ENCODE measurements around the gene COL7A1.
A peak's percentile ranks its signal among the peaks of the same experiment; 100 is the strongest.

The COL7A1 gene

GRCh38 chr3:48562367-48563095 lies 32.6 kb downstream of the COL7A1 start:
- H3K9me3 ChIP-seq (ENCODE audit: insufficient read depth, low read length) = no peaks in the 10 kb centered on the region
- H3K4me3 ChIP-seq (ENCODE audit: insufficient read length, low read depth) = no peak overlapping the region
- H3K27me3 ChIP-seq (ENCODE audit: insufficient read depth, insufficient read length) = no peaks in the 10 kb centered on the region
- TF ChIP-seq SUZ12 (IDR thresholded peaks at IDR 0.05; ENCODE audit: extremely low read depth, insufficient read depth, insufficient read length) = no peak
- no peak for TF ChIP-seq YY1 (IDR thresholded peaks at IDR 0.05; ENCODE audit: insufficient read depth, insufficient read length)
- no peak for TF ChIP-seq ZNF274 (IDR thresholded peaks at IDR 0.05; ENCODE audit: low read depth, low read length)
- H3K9ac ChIP-seq (ENCODE audit: insufficient read length, low read depth) = peak overlapping the region; percentile 42
- peaks cover 56% of the 10 kb centered on the region for H3K36me3 ChIP-seq (ENCODE audit: insufficient read depth, insufficient read length, low read length)
- no peak for DNase-seq (ENCODE audit: low read depth, low spot score)
- peaks cover 40% of the 10 kb centered on the region for H3K4me1 ChIP-seq (ENCODE audit: insufficient read depth, insufficient read length)

- peaks cover 43% of the 10 kb centered on the region for H3K36me3 ChIP-seq (ENCODE audit: insufficient read depth, insufficient read length, low read length)
- DNase-seq (ENCODE audit: low read depth, low spot score) = no peak
- H3K9ac ChIP-seq (ENCODE audit: insufficient read length, low read depth) = peak overlapping the region; percentile 63
- no peak overlapping the region for H3K4me3 ChIP-seq (ENCODE audit: insufficient read length, low read depth)
- TF ChIP-seq ZNF274 (IDR thresholded peaks at IDR 0.05; ENCODE audit: low read depth, low read length) (no peak), SUZ12 (IDR thresholded peaks at IDR 0.05; ENCODE audit: extremely low read depth, insufficient read depth, insufficient read length) (no peak), YY1 (IDR thresholded peaks at IDR 0.05; ENCODE audit: insufficient read depth, insufficient read length) (no peak)
- peaks cover 40% of the 10 kb centered on the region for H3K4me1 ChIP-seq (ENCODE audit: insufficient read depth, insufficient read length)
- H3K27me3 ChIP-seq (ENCODE audit: insufficient read depth, insufficient read length) = no peaks in the 10 kb centered on the region
- H3K9me3 ChIP-seq (ENCODE audit: insufficient read depth, low read length) = no peaks in the 10 kb centered on the region
Measured at GRCh38 chr3:48561045-48561736, 33.9 kb downstream of the COL7A1 start.

- Histone ChIP-seq H3K27me3 (ENCODE audit: insufficient read depth, insufficient read length) (no peaks in the 10 kb centered on the region), H3K4me3 (ENCODE audit: insufficient read length, low read depth) (no peak overlapping the region), H3K36me3 (ENCODE audit: insufficient read depth, insufficient read length, low read length) (peaks cover 37% of the 10 kb centered on the region), H3K9me3 (ENCODE audit: insufficient read depth, low read length) (no peaks in the 10 kb centered on the region), H3K4me1 (ENCODE audit: insufficient read depth, insufficient read length) (peaks cover 37% of the 10 kb centered on the region), H3K9ac (ENCODE audit: insufficient read length, low read depth) (peak overlapping the region; percentile 63)
- no peak for DNase-seq (ENCODE audit: low read depth, low spot score)
- TF ChIP-seq ZNF274 (IDR thresholded peaks at IDR 0.05; ENCODE audit: low read depth, low read length) (no peak), YY1 (IDR thresholded peaks at IDR 0.05; ENCODE audit: insufficient read depth, insufficient read length) (no peak), SUZ12 (IDR thresholded peaks at IDR 0.05; ENCODE audit: extremely low read depth, insufficient read depth, insufficient read length) (no peak)
Measured at GRCh38 chr3:48560648-48561018, 34.5 kb downstream of the COL7A1 start.

- Histone ChIP-seq H3K36me3 (ENCODE audit: insufficient read depth, insufficient read length, low read length) (peaks cover 22% of the 10 kb centered on the region), H3K4me3 (ENCODE audit: insufficient read length, low read depth) (no peak overlapping the region), H3K9me3 (ENCODE audit: insufficient read depth, low read length) (no peaks in the 10 kb centered on the region), H3K9ac (ENCODE audit: insufficient read length, low read depth) (no peak overlapping the region), H3K27me3 (ENCODE audit: insufficient read depth, insufficient read length) (no peaks in the 10 kb centered on the region), H3K4me1 (ENCODE audit: insufficient read depth, insufficient read length) (peaks cover 38% of the 10 kb centered on the region)
- TF ChIP-seq SUZ12 (IDR thresholded peaks at IDR 0.05; ENCODE audit: extremely low read depth, insufficient read depth, insufficient read length) (no peak), ZNF274 (IDR thresholded peaks at IDR 0.05; ENCODE audit: low read depth, low read length) (no peak), YY1 (IDR thresholded peaks at IDR 0.05; ENCODE audit: insufficient read depth, insufficient read length) (no peak)
- DNase-seq (ENCODE audit: low read depth, low spot score) = no peak
Measured at GRCh38 chr3:48558493-48559134, 36.5 kb downstream of the COL7A1 start.

GRCh38 chr3:48556796-48557626 lies 38.1 kb downstream of the COL7A1 start, which contains the start of gene PFKFB4:
TSS of gene PFKFB4 (minus strand) at chr3:48556803. CDS start at chr3:48556777, 26 bp downstream.
- Histone ChIP-seq H3K36me3 (ENCODE audit: insufficient read depth, insufficient read length, low read length) (peaks cover 12% of the 10 kb centered on the region), H3K9me3 (ENCODE audit: insufficient read depth, low read length) (no peaks in the 10 kb centered on the region), H3K27me3 (ENCODE audit: insufficient read depth, insufficient read length) (no peaks in the 10 kb centered on the region), H3K9ac (ENCODE audit: insufficient read length, low read depth) (peak within 1 kb of the TSS; percentile 87), H3K4me3 (ENCODE audit: insufficient read length, low read depth) (peak within 1 kb of the TSS; percentile 70), H3K4me1 (ENCODE audit: insufficient read depth, insufficient read length) (peaks cover 38% of the 10 kb centered on the region)
- TF ChIP-seq SUZ12 (IDR thresholded peaks at IDR 0.05; ENCODE audit: extremely low read depth, insufficient read depth, insufficient read length) (no peak), YY1 (IDR thresholded peaks at IDR 0.05; ENCODE audit: insufficient read depth, insufficient read length) (no peak), ZNF274 (IDR thresholded peaks at IDR 0.05; ENCODE audit: low read depth, low read length) (no peak)
- DNase-seq (ENCODE audit: low read depth, low spot score) = peak; percentile 99

GRCh38 chr3:48555949-48556795 lies 39.0 kb downstream of the COL7A1 start:
- Histone ChIP-seq H3K36me3 (ENCODE audit: insufficient read depth, insufficient read length, low read length) (peaks cover 11% of the 10 kb centered on the region), H3K9me3 (ENCODE audit: insufficient read depth, low read length) (no peaks in the 10 kb centered on the region), H3K27me3 (ENCODE audit: insufficient read depth, insufficient read length) (no peaks in the 10 kb centered on the region), H3K4me3 (ENCODE audit: insufficient read length, low read depth) (peak overlapping the region; percentile 70), H3K4me1 (ENCODE audit: insufficient read depth, insufficient read length) (peaks cover 37% of the 10 kb centered on the region), H3K9ac (ENCODE audit: insufficient read length, low read depth) (peak overlapping the region; percentile 80)
- DNase-seq (ENCODE audit: low read depth, low spot score) = no peak
- TF ChIP-seq YY1 (IDR thresholded peaks at IDR 0.05; ENCODE audit: insufficient read depth, insufficient read length) (no peak), ZNF274 (IDR thresholded peaks at IDR 0.05; ENCODE audit: low read depth, low read length) (no peak), SUZ12 (IDR thresholded peaks at IDR 0.05; ENCODE audit: extremely low read depth, insufficient read depth, insufficient read length) (no peak)
